GM21423 (cell line): ENCODE results near the gene IMPDH2.

Experiments used
- ATAC-seq: cut with Tn5 transposase; IDR thresholded peaks from one replicate; pipeline ENCODE4 v1.9.1; 2021; ENCODE audit warnings: mild to moderate bottlenecking, moderate library complexity; ENCODE audit not compliant: unreplicated experiment

The IMPDH2 gene

GRCh38 chr3:48984663-48985062, 44.5 kb downstream of the IMPDH2 start:
- ATAC-seq, result no peak

- ATAC-seq, result no peak
These were observed 46.1 kb downstream of the IMPDH2 start for GRCh38 chr3:48983096-48983495.

GRCh38 chr3:48982686-48983085, 46.5 kb downstream of the IMPDH2 start:
- no peak for ATAC-seq

GRCh38 chr3:48982016-48982415, 47.2 kb downstream of the IMPDH2 start:
- ATAC-seq, result no peak

GRCh38 chr3:48980295-48980694, 48.9 kb downstream of the IMPDH2 start:
- ATAC-seq, result no peak

GRCh38 chr3:48979451-48979850, 49.7 kb downstream of the IMPDH2 start:
- no peak for ATAC-seq
